ENCODE data around the gene MIDN. TPM values are rescaled to one million over a fixed set of nuclear protein-coding genes. Genes with fewer than 3 reads are reported as not detected.

The MIDN gene
- total RNA-seq, 1 experiment from 2014 or later: 125 TPM

DNA sequence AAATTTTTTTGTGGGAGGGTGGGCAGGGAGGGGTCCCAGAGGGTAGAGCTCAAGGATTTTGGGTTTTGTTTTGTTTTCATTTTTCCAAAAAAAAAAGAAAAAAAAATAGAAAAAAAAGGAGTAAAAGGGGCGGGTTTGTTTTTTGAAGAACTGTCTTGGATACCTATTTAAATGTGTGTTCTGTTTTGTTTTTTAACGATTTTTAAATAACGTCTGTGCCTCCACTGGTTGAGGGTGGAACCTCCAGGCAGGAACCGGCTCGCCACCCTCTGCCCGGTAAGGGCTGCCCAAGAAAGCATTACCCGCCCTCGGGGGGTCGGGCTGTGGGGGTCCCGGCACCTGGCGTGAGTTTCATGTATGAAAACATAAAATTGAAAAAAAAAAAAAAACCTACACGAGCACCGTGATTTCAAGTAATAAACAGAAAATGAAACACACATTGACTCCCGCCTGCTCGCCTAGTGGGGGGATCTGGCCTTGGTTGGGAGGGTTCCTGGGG lies 10.4 kb downstream of the MIDN start:
- peaks cover 75% of the 10 kb centered on the region for H3K4me1 ChIP-seq
- peaks cover 93% of the 10 kb centered on the region for H3K36me3 Mint-ChIP-seq (ENCODE audit: insufficient read depth, unreplicated experiment)
- H3K9me3 Mint-ChIP-seq (ENCODE audit: unreplicated experiment): no peaks in the 10 kb centered on the region
- no peaks in the 10 kb centered on the region for H3K9me3 ChIP-seq
- H3K36me3 ChIP-seq (ENCODE audit: control insufficient read depth, insufficient read depth, low read length): peaks cover 13% of the 10 kb centered on the region
- TF ChIP-seq, protein P1, sequence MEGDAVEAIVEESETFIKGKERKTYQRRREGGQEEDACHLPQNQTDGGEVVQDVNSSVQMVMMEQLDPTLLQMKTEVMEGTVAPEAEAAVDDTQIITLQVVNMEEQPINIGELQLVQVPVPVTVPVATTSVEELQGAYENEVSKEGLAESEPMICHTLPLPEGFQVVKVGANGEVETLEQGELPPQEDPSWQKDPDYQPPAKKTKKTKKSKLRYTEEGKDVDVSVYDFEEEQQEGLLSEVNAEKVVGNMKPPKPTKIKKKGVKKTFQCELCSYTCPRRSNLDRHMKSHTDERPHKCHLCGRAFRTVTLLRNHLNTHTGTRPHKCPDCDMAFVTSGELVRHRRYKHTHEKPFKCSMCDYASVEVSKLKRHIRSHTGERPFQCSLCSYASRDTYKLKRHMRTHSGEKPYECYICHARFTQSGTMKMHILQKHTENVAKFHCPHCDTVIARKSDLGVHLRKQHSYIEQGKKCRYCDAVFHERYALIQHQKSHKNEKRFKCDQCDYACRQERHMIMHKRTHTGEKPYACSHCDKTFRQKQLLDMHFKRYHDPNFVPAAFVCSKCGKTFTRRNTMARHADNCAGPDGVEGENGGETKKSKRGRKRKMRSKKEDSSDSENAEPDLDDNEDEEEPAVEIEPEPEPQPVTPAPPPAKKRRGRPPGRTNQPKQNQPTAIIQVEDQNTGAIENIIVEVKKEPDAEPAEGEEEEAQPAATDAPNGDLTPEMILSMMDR (IDR thresholded peaks at IDR 0.05; ENCODE audit: insufficient read depth in 1 of 2, low read depth in 1 of 2, low read length in 1 of 2, severe bottlenecking in 1 of 2, unreplicated experiment in 1 of 2): no peak
- H3K27me3 Mint-ChIP-seq (ENCODE audit: insufficient read depth, unreplicated experiment): no peaks in the 10 kb centered on the region
- DNase-seq: no peak
- ChIA-PET POLR2A (interaction anchor here (1.2 to 3.1 kb wide), 2 partner anchors 10 to 14 kb away, joined by 5 to 62 read pairs; partner anchors contain the start of gene CIRBP), CTCF (interaction anchor here (0.6 to 5.2 kb wide), 2 partner anchors 15 kb away, joined by 3 to 41 read pairs; no protein-coding TSS in a partner anchor)
- H3K4me1 Mint-ChIP-seq (ENCODE audit: low read depth, unreplicated experiment): peaks cover 18% of the 10 kb centered on the region
- intact Hi-C loops (cut with micrococcal nuclease; ENCODE audit: unreplicated experiment): loop anchor here (1.0 kb wide), 2 partner anchors 7 to 11 kb away; partner anchors contain the start of gene CIRBP
- H3K27ac Mint-ChIP-seq (ENCODE audit: unreplicated experiment): peak overlapping the region; percentile 98
- H3K4me3 ChIP-seq (ENCODE audit: low read depth, low read length): peak overlapping the region; percentile 28
- peak overlapping the region; percentile 78 for H3K4me3 Mint-ChIP-seq (ENCODE audit: unreplicated experiment)
- no peaks in the 10 kb centered on the region for H3K27me3 ChIP-seq (replicated peaks; ENCODE audit: control insufficient read depth, insufficient read depth, low read length)
- no TSS peak for BruUV-seq (replicated peaks)

DNA sequence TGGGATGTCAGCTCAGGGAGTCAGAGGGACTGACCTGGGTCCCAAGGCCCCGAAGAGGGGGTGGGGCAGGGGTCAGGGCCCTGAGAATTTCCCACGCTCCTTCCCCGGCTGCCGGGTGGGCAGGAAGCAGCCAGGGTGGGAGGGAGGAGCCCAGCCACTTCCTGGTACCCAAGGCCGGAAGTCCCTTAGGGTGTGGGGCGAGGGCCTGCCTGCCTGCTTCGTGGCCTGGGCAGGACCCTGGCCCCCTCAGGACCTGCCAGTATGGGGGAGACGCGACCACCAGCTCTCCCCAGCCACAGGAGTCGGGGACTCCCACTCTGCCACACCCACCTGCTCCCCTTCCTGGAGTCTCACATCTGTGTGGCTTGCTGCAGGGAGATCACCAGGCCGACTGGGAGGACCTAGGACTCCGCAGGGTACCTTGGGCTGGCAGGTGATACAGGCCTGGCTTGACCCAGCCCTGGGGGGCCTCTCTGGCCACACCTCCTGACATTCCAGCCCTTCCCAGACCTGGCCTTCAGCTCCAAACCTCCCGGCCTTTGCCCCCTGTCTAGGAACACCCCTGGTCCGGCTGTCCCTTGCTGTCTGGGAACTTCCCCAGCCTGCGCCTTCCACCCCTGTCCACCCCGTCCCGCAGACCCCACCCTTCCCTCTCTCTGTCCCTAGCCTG lies 11.0 kb downstream of the MIDN start:
- H3K27me3 Mint-ChIP-seq (ENCODE audit: insufficient read depth, unreplicated experiment): no peaks in the 10 kb centered on the region
- Histone ChIP-seq H3K4me3 (ENCODE audit: low read depth, low read length) (peak overlapping the region; percentile 28), H3K9me3 (no peaks in the 10 kb centered on the region), H3K36me3 (ENCODE audit: control insufficient read depth, insufficient read depth, low read length) (peaks cover 13% of the 10 kb centered on the region), H3K27me3 (replicated peaks; ENCODE audit: control insufficient read depth, insufficient read depth, low read length) (no peaks in the 10 kb centered on the region), H3K4me1 (peaks cover 72% of the 10 kb centered on the region)
- BruUV-seq (replicated peaks): TSS peak; percentile 88
- CTCF ChIA-PET: interaction anchor here (0.5 to 5.2 kb wide), 5 partner anchors 10 to 297 kb away, joined by 3 to 41 read pairs (median 5); partner anchors contain the start of genes CIRBP and REEP6
- H3K4me3 Mint-ChIP-seq (ENCODE audit: unreplicated experiment): peak overlapping the region; percentile 78
- intact Hi-C loops (cut with micrococcal nuclease; ENCODE audit: unreplicated experiment): loop anchor here (1.0 kb wide), 2 partner anchors 8 to 10 kb away; partner anchors contain the start of gene CIRBP
- H3K27ac Mint-ChIP-seq (ENCODE audit: unreplicated experiment): peak overlapping the region; percentile 98
- TF ChIP-seq, protein P1 (IDR thresholded peaks at IDR 0.05; ENCODE audit: insufficient read depth in 1 of 2, low read depth in 1 of 2, low read length in 1 of 2, severe bottlenecking in 1 of 2, unreplicated experiment in 1 of 2): peak in 1 of 2 experiments; percentile 5
- H3K36me3 Mint-ChIP-seq (ENCODE audit: insufficient read depth, unreplicated experiment): peaks cover 91% of the 10 kb centered on the region
- H3K4me1 Mint-ChIP-seq (ENCODE audit: low read depth, unreplicated experiment): peaks cover 18% of the 10 kb centered on the region
- peak; percentile 96 to 97 for DNase-seq
- POLR2A ChIA-PET: interaction anchor here (0.5 to 3.1 kb wide), 4 partner anchors 10 to 334 kb away, joined by 3 to 62 read pairs (median 4); partner anchors contain the start of gene CIRBP
- H3K9me3 Mint-ChIP-seq (ENCODE audit: unreplicated experiment): no peaks in the 10 kb centered on the region

All from Caco-2 (cell line).